ENCODE data around the gene RBMS3. TPM values are rescaled to one million over a fixed set of nuclear protein-coding genes. Genes with fewer than 3 reads are reported as not detected.

RBMS3 gene
- total RNA-seq, 1 experiment from 2014 or later = 0.42 TPM

DNA sequence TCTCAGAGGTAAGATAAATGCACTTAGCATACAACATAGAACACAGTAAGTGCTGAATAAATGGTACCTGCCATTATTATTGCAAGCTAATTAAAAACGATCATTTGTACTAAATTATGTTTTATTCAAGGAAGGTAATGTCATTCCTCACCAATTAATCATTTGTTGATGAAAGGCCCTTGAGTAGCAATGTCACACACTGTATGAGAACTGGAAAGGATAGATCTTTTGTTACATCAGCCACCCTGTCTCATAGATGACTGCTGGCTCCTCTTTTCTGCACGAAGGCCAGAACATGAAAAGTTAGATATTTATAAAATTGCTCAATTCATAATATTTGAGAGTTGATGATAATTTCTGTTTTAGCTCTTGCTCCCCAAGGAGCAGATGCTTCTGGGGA is 415.4 kb downstream of the RBMS3 start:
- ChIA-PET POLR2A (no interaction called here), RAD21 (ENCODE audit: low non-redundant PET in 1 of 2, low total read pairs in 2 of 2, uncharacterized antibody in 2 of 2, unreplicated experiment in 2 of 2) (no interaction called here), CTCF (no interaction called here)
- Histone ChIP-seq H3K4me2 (ENCODE audit: low read length) (no peak overlapping the region), H3K9me3 (ENCODE audit: control insufficient read depth in 1 of 2, insufficient read depth in 1 of 2, low read depth in 1 of 2, low read length in 2 of 2) (no peaks in the 10 kb centered on the region), H3K4me1 (ENCODE audit: control insufficient read depth in 1 of 2, insufficient read depth in 2 of 2, low read length in 2 of 2) (peaks cover 7 to 26% of the 10 kb centered on the region in 2 experiments), H3K9me2 (ENCODE audit: insufficient read depth) (no peaks in the 10 kb centered on the region), H4K20me1 (ENCODE audit: insufficient read depth) (no peaks in the 10 kb centered on the region), H2AFZ (ENCODE audit: low read depth, low read length, poor library complexity, severe bottlenecking) (no peak overlapping the region), H3K79me2 (ENCODE audit: insufficient read depth, low read length) (no peaks in the 10 kb centered on the region), H3K36me3 (ENCODE audit: control insufficient read depth in 1 of 2, insufficient read depth in 2 of 2, low read length in 2 of 2) (no peaks in the 10 kb centered on the region), H3K4me3 (replicated peaks in 1 of 2; ENCODE audit: low read depth in 1 of 2, low read length in 2 of 2) (no peak overlapping the region), H3K27ac (ENCODE audit: low read depth, low read length) (no peak overlapping the region), H3K9ac (ENCODE audit: low read length) (no peak overlapping the region), H3K27me3 (ENCODE audit: insufficient read depth, low read length) (no peaks in the 10 kb centered on the region)
- BruUV-seq (replicated peaks) = no TSS peak
- no peak for ATAC-seq
- DNase-seq (ENCODE audit: low read depth, low spot score) = no peak
- intact Hi-C loops (cut with micrococcal nuclease) = no loop called here
- TF ChIP-seq CEBPB (IDR thresholded peaks at IDR 0.05; ENCODE audit: low read depth) = no peak
- TF ChIP-seq POLR2A (IDR thresholded peaks at IDR 0.05; ENCODE audit: borderline replicate concordance, extremely low read depth, insufficient read depth, insufficient read length) = no peak
- TF ChIP-seq, protein P1, sequence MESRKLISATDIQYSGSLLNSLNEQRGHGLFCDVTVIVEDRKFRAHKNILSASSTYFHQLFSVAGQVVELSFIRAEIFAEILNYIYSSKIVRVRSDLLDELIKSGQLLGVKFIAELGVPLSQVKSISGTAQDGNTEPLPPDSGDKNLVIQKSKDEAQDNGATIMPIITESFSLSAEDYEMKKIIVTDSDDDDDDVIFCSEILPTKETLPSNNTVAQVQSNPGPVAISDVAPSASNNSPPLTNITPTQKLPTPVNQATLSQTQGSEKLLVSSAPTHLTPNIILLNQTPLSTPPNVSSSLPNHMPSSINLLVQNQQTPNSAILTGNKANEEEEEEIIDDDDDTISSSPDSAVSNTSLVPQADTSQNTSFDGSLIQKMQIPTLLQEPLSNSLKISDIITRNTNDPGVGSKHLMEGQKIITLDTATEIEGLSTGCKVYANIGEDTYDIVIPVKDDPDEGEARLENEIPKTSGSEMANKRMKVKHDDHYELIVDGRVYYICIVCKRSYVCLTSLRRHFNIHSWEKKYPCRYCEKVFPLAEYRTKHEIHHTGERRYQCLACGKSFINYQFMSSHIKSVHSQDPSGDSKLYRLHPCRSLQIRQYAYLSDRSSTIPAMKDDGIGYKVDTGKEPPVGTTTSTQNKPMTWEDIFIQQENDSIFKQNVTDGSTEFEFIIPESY (IDR thresholded peaks at IDR 0.05; ENCODE audit: extremely low read depth, insufficient replicate concordance, low read length) = no peak
- TF ChIP-seq POLR2AphosphoS5 (IDR thresholded peaks at IDR 0.05; ENCODE audit: low read depth, low read length) = no peak
- TF ChIP-seq SP1 (IDR thresholded peaks at IDR 0.05; ENCODE audit: low read depth) = no peak
- TF ChIP-seq ZFX (IDR thresholded peaks at IDR 0.05) = no peak
- TF ChIP-seq CBX3 (IDR thresholded peaks at IDR 0.05; ENCODE audit: low read depth) = no peak
- no peak for TF ChIP-seq EZH2 (IDR thresholded peaks at IDR 0.05)
- TF ChIP-seq, protein P2, sequence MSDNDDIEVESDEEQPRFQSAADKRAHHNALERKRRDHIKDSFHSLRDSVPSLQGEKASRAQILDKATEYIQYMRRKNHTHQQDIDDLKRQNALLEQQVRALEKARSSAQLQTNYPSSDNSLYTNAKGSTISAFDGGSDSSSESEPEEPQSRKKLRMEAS (IDR thresholded peaks at IDR 0.05) = no peak
- no peak for TF ChIP-seq ZNF274 (IDR thresholded peaks at IDR 0.05; ENCODE audit: low read depth, low read length)
- TF ChIP-seq, protein P3, sequence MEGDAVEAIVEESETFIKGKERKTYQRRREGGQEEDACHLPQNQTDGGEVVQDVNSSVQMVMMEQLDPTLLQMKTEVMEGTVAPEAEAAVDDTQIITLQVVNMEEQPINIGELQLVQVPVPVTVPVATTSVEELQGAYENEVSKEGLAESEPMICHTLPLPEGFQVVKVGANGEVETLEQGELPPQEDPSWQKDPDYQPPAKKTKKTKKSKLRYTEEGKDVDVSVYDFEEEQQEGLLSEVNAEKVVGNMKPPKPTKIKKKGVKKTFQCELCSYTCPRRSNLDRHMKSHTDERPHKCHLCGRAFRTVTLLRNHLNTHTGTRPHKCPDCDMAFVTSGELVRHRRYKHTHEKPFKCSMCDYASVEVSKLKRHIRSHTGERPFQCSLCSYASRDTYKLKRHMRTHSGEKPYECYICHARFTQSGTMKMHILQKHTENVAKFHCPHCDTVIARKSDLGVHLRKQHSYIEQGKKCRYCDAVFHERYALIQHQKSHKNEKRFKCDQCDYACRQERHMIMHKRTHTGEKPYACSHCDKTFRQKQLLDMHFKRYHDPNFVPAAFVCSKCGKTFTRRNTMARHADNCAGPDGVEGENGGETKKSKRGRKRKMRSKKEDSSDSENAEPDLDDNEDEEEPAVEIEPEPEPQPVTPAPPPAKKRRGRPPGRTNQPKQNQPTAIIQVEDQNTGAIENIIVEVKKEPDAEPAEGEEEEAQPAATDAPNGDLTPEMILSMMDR (IDR thresholded peaks at IDR 0.05 in 2 of 3, conservative IDR thresholded peaks at IDR 0.05 in 1 of 3; ENCODE audit: borderline replicate concordance in 1 of 3, insufficient read depth in 1 of 3, low read depth in 2 of 3, low read length in 2 of 3) = no peak
- TF ChIP-seq RAD21 (IDR thresholded peaks at IDR 0.05; ENCODE audit: low read depth) = no peak
- TF ChIP-seq, protein P4, sequence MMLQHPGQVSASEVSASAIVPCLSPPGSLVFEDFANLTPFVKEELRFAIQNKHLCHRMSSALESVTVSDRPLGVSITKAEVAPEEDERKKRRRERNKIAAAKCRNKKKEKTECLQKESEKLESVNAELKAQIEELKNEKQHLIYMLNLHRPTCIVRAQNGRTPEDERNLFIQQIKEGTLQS (IDR thresholded peaks at IDR 0.05) = no peak
- TF ChIP-seq FOSL1 (IDR thresholded peaks at IDR 0.05; ENCODE audit: low read depth) = no peak
- no peak for TF ChIP-seq SIN3A (IDR thresholded peaks at IDR 0.05; ENCODE audit: low read depth)

All from HCT116 (cell line).